ENCODE measurements around the gene CNOT8. TPM values are rescaled to one million over a fixed set of nuclear protein-coding genes. Genes with fewer than 3 reads are reported as not detected.

The CNOT8 gene
- polyA plus RNA-seq, 1 of the 3 experiments (the other 2 are of a cell fraction) = 45.3 TPM

GRCh38 chr5:154811653-154812465, 46.6 kb upstream of the CNOT8 start:
- 44% methylated on average over 3 of the region's 3 CpGs for WGBS (ENCODE audit: low lambda C conversion rate)
- Histone ChIP-seq H2AFZ (ENCODE audit: low read depth) (no peak overlapping the region), H3K4me3 (ENCODE audit: low read depth in 2 of 2, low read length in 1 of 2) (peak overlapping the region in 1 of 2 experiments; percentile 36; a peak in 1 of 4 replicates), H3K9me3 (no peaks in the 10 kb centered on the region), H3K27me3 (ENCODE audit: insufficient read depth) (no peaks in the 10 kb centered on the region), H4K20me1 (ENCODE audit: insufficient read depth) (0 out of 2 replicates have a peak, but pooled peaks cover 3% of the 10 kb centered on the region), H3K27ac (ENCODE audit: low read depth in 2 of 2, low read length in 1 of 2) (no peak overlapping the region), H3K79me2 (ENCODE audit: insufficient read depth) (peaks cover 14% of the 10 kb centered on the region), H3K9ac (no peak overlapping the region), H3K4me2 (no peak overlapping the region), H3F3A (replicated peaks; ENCODE audit: insufficient read depth) (peaks cover 16% of the 10 kb centered on the region), H3K4me1 (ENCODE audit: control insufficient read depth in 1 of 2, insufficient read depth in 2 of 2, low read depth in 1 of 2, low read length in 1 of 2) (no peaks in the 10 kb centered on the region; a peak in 1 of 4 replicates), H3K36me3 (replicated peaks in 1 of 2; ENCODE audit: control insufficient read depth in 1 of 2, insufficient read depth in 2 of 2, low read length in 1 of 2) (peaks cover 51 to 79% of the 10 kb centered on the region in 2 experiments), H3K9me2 (no peaks in the 10 kb centered on the region)
- CTCF ChIA-PET = interaction anchor here (0.5 to 4.5 kb wide), 10 partner anchors 18 to 164 kb away, joined by 3 to 33 read pairs (median 3); no protein-coding TSS in a partner anchor
- POLR2A ChIA-PET = no interaction called here
- peak; percentile 81 for DNase-seq
- TF ChIP-seq MEF2A (IDR thresholded peaks at IDR 0.05; ENCODE audit: borderline replicate concordance, low read depth) (no peak), RAD21 (IDR thresholded peaks at IDR 0.05; ENCODE audit: low read length) (peak; percentile 90), FOXM1 (IDR thresholded peaks at IDR 0.05; ENCODE audit: low read depth) (no peak), MAX (IDR thresholded peaks at IDR 0.05; ENCODE audit: low read depth) (no peak), FOXJ3 (CRISPR knock-in tag; IDR thresholded peaks at IDR 0.05) (no peak), GABPA (IDR thresholded peaks at IDR 0.05; ENCODE audit: low read depth) (no peak), CHD2 (IDR thresholded peaks at IDR 0.05; ENCODE audit: low read length, partially characterized antibody) (no peak), ZBTB33 (IDR thresholded peaks at IDR 0.05; ENCODE audit: borderline replicate concordance, low read depth) (no peak), IRF3 (IDR thresholded peaks at IDR 0.05; ENCODE audit: low read depth, low read length) (no peak), NFIC (IDR thresholded peaks at IDR 0.05; ENCODE audit: borderline replicate concordance) (no peak), CTCF (IDR thresholded peaks at IDR 0.05) (peak; percentile 96), TEAD4 (IDR thresholded peaks at IDR 0.05; ENCODE audit: borderline replicate concordance, insufficient read depth) (no peak), RCOR1 (IDR thresholded peaks at IDR 0.05; ENCODE audit: low read length) (peak; percentile 25; the same call in 1 of the 2 replicates), MXI1 (IDR thresholded peaks at IDR 0.05; ENCODE audit: low read depth, low read length) (no peak), NRF1 (IDR thresholded peaks at IDR 0.05; ENCODE audit: low read depth, low read length) (no peak), GATA2 (CRISPR knock-in tag; IDR thresholded peaks at IDR 0.05) (0 out of 2 replicates have a peak, but pooled peaks have one; percentile 8), PBX3 (IDR thresholded peaks at IDR 0.05) (no peak), REST (IDR thresholded peaks at IDR 0.05; ENCODE audit: low read depth, low read length) (no peak), EP300 (IDR thresholded peaks at IDR 0.05; ENCODE audit: borderline replicate concordance in 1 of 2, low read depth in 1 of 2, low read length in 1 of 2) (no peak), SMC3 (IDR thresholded peaks at IDR 0.05; ENCODE audit: low read depth, low read length) (peak; percentile 84), RXRA (IDR thresholded peaks at IDR 0.05; ENCODE audit: borderline replicate concordance, low read depth) (no peak), TCF12 (IDR thresholded peaks at IDR 0.05) (no peak), JUND (IDR thresholded peaks at IDR 0.05) (no peak), ELF1 (IDR thresholded peaks at IDR 0.05) (no peak)
